HFFc6 (cell line): ENCODE measurements around the gene AMPD2. TPM values are rescaled to one million over a fixed set of nuclear protein-coding genes. Genes with fewer than 3 reads are reported as not detected.

Source experiments
- DNase-seq: peaks from one replicate; pipeline ENCODE4 v3.0.0-alpha.2; 2018
- H3K27ac Mint-ChIP-seq: 2 replicates; pipeline ENCODE4 v1.8.0; 2020; ENCODE audit warnings: mild to moderate bottlenecking, mixed read lengths
- H3K27me3 Mint-ChIP-seq: 2 replicates; pipeline ENCODE4 v1.8.0; 2021; ENCODE audit warnings: mild to moderate bottlenecking, moderate library complexity, mixed read lengths; ENCODE audit not compliant: insufficient read depth
- H3K36me3 Mint-ChIP-seq: 2 replicates; pipeline ENCODE4 v1.8.0; 2021; ENCODE audit warnings: low read depth, mixed read lengths
- H3K4me1 Mint-ChIP-seq: 2 replicates; pipeline ENCODE4 v1.8.0; 2020; ENCODE audit warnings: low read depth, mixed read lengths
- H3K4me3 Mint-ChIP-seq: 2 replicates; pipeline ENCODE4 v1.8.0; 2020; ENCODE audit warnings: mild to moderate bottlenecking, moderate library complexity, mixed read lengths
- H3K9me3 Mint-ChIP-seq: 2 replicates; pipeline ENCODE4 v1.8.0; 2020; ENCODE audit warnings: mild to moderate bottlenecking, mixed read lengths
- CTCF ChIP-seq: fragments of 200-600 bp; sonication (generic); IDR thresholded peaks from 2 replicates; pipeline ENCODE4 v1.5.0; 2021; ENCODE audit warnings: antibody characterized with exemption, mild to moderate bottlenecking
- total RNA-seq, 6 experiments: library from RNA; stranded (reverse); fragmentation: NEBNext Ultra II Directional; extraction: Animal tissue kit (Norgen Biotek cat#: 25700); gene quantifications; 2 replicates in 1 of 6; 3 replicates in 5 of 6; pipeline ENCODE4 v1.2.3, GENCODE V29; 2021

The AMPD2 gene
- total RNA-seq, 6 experiments from 2014 or later = 127 to 172 (median 139) TPM

- peaks cover 35% of the 10 kb centered on the region for H3K4me1 Mint-ChIP-seq
- H3K4me3 Mint-ChIP-seq = peak overlapping the region; percentile 90
- no peaks in the 10 kb centered on the region for H3K36me3 Mint-ChIP-seq
- H3K9me3 Mint-ChIP-seq = no peaks in the 10 kb centered on the region
- TF ChIP-seq CTCF = peak; percentile 80
- H3K27me3 Mint-ChIP-seq = peaks cover 4% of the 10 kb centered on the region
- peak; percentile 55 for DNase-seq
- peak overlapping the region; percentile 43; the same call in 1 of the 2 replicates for H3K27ac Mint-ChIP-seq
Measured at GRCh38 chr1:109649491-109649914, 29.9 kb downstream of the AMPD2 start.

- peaks cover 2% of the 10 kb centered on the region for H3K27me3 Mint-ChIP-seq
- no peak overlapping the region for H3K27ac Mint-ChIP-seq
- H3K4me1 Mint-ChIP-seq = peaks cover 41% of the 10 kb centered on the region
- no peak for DNase-seq
- no peaks in the 10 kb centered on the region for H3K9me3 Mint-ChIP-seq
- no peaks in the 10 kb centered on the region for H3K36me3 Mint-ChIP-seq
- H3K4me3 Mint-ChIP-seq = no peak overlapping the region
- no peak for TF ChIP-seq CTCF
Measured at GRCh38 chr1:109650609-109651008, 31.0 kb downstream of the AMPD2 start.

GRCh38 chr1:109652402-109652801 is 32.8 kb downstream of the AMPD2 start:
- Mint-ChIP-seq H3K4me1 (peaks cover 46% of the 10 kb centered on the region), H3K27me3 (peaks cover 2% of the 10 kb centered on the region), H3K9me3 (no peaks in the 10 kb centered on the region), H3K36me3 (no peaks in the 10 kb centered on the region), H3K4me3 (no peak overlapping the region), H3K27ac (no peak overlapping the region)
- no peak for TF ChIP-seq CTCF
- no peak for DNase-seq

GRCh38 chr1:109653306-109653705 is 33.7 kb downstream of the AMPD2 start:
- TF ChIP-seq CTCF = no peak
- DNase-seq = no peak
- Mint-ChIP-seq H3K27ac (no peak overlapping the region), H3K36me3 (no peaks in the 10 kb centered on the region), H3K4me1 (peaks cover 46% of the 10 kb centered on the region), H3K9me3 (no peaks in the 10 kb centered on the region), H3K27me3 (peaks cover 2% of the 10 kb centered on the region), H3K4me3 (no peak overlapping the region)

GRCh38 chr1:109654519-109654918 is 34.9 kb downstream of the AMPD2 start:
- Mint-ChIP-seq H3K36me3 (0 out of 2 replicates have a peak, but pooled peaks cover 9% of the 10 kb centered on the region), H3K9me3 (no peaks in the 10 kb centered on the region), H3K27ac (no peak overlapping the region; the same call in 1 of the 2 replicates), H3K27me3 (peaks cover 2% of the 10 kb centered on the region), H3K4me1 (peaks cover 38% of the 10 kb centered on the region), H3K4me3 (no peak overlapping the region)
- DNase-seq = no peak
- no peak for TF ChIP-seq CTCF
